ENCODE measurements around the gene ZIC2.

The ZIC2 gene

GRCh38 chr13:99985886-99986527 lies 4.4 kb downstream of the ZIC2 start:
- no peak for DNase-seq (ENCODE audit: low read depth in 2 of 2)

- DNase-seq (ENCODE audit: low read depth in 2 of 2), result no peak
Observed at GRCh38 chr13:99986741-99987140, 5.2 kb downstream of the ZIC2 start.

- no peak for DNase-seq (ENCODE audit: low read depth in 2 of 2)
Observed at GRCh38 chr13:99987154-99988019, 5.8 kb downstream of the ZIC2 start.

GRCh38 chr13:99988529-99989275 lies 7.1 kb downstream of the ZIC2 start:
- DNase-seq (ENCODE audit: low read depth in 2 of 2), result no peak

GRCh38 chr13:99989276-99990125 lies 7.9 kb downstream of the ZIC2 start:
- DNase-seq (ENCODE audit: low read depth in 2 of 2), result no peak

- no peak for DNase-seq (ENCODE audit: low read depth in 2 of 2)
Observed at GRCh38 chr13:99990126-99990977, 8.8 kb downstream of the ZIC2 start.

- no peak for DNase-seq (ENCODE audit: low read depth in 2 of 2)
Observed at GRCh38 chr13:99991013-99991827, 9.6 kb downstream of the ZIC2 start.

- DNase-seq (ENCODE audit: low read depth in 2 of 2), result no peak
Observed at GRCh38 chr13:99991828-99992775, 10.5 kb downstream of the ZIC2 start.

- no peak for DNase-seq (ENCODE audit: low read depth in 2 of 2)
Observed at GRCh38 chr13:99992949-99993351, 11.4 kb downstream of the ZIC2 start.

GRCh38 chr13:99993660-99994637 lies 12.4 kb downstream of the ZIC2 start:
- DNase-seq (ENCODE audit: low read depth in 2 of 2), result no peak

GRCh38 chr13:99994638-99995020 lies 13.0 kb downstream of the ZIC2 start:
- no peak for DNase-seq (ENCODE audit: low read depth in 2 of 2)

GRCh38 chr13:99995104-99995588 lies 13.6 kb downstream of the ZIC2 start:
- no peak for DNase-seq (ENCODE audit: low read depth in 2 of 2)

GRCh38 chr13:99995589-99996380 lies 14.2 kb downstream of the ZIC2 start:
- no peak for DNase-seq (ENCODE audit: low read depth in 2 of 2)

- no peak for DNase-seq (ENCODE audit: low read depth in 2 of 2)
Observed at GRCh38 chr13:99996381-99996973, 14.9 kb downstream of the ZIC2 start.

GRCh38 chr13:99997702-99998214 lies 16.2 kb downstream of the ZIC2 start:
- DNase-seq (ENCODE audit: low read depth in 2 of 2), result no peak

- no peak for DNase-seq (ENCODE audit: low read depth in 2 of 2)
Observed at GRCh38 chr13:99998261-99998660, 16.7 kb downstream of the ZIC2 start.
